T-helper 2 cell (primary cell): ENCODE measurements around the gene GABRG3.

ENCODE experiments used
- DNase-seq, 5 experiments: peaks; one replicate each; pipeline versions ENCODE4 v3.0.0 to v3.0.0-alpha.2; 2012 to 2022

Gene GABRG3

DNA sequence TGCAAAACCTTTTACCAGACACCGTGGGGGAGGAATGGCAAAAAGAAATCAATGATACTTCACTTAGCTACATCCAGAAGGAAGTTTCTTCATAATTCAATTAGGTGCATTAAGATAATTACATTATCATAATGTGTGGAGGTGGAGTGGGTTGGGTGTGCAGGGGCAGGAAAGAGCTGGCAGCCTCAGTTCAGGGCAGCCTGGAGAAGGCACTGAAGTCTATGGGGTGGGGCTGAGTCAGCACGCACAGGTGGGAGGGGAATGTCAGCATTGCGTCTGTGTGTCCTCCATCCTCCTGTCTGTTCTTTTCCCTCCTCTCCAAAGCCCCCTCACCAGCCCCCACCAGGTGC, 278.8 kb downstream of the GABRG3 start:
- no peak for DNase-seq

DNA sequence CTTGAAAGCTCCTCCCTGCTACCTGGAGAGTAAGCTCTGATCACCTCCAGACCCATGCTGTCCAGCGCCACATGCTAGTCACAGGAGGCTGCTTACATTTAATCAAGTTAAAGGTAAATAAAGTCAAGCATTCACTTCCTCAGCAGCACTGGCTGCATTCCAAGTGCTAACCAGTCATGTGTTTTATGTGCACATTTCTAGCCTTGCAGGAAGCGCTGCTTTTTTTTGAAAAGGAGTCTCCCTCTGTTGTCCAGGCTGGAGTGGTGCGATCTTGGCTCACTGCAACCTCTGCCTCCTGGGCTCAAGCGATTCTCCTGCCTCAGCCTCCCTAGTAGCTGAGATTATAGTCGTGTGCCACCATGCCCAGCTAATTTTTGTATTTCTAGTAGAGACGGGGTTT, 279.2 kb downstream of the GABRG3 start:
- DNase-seq: no peak

DNA sequence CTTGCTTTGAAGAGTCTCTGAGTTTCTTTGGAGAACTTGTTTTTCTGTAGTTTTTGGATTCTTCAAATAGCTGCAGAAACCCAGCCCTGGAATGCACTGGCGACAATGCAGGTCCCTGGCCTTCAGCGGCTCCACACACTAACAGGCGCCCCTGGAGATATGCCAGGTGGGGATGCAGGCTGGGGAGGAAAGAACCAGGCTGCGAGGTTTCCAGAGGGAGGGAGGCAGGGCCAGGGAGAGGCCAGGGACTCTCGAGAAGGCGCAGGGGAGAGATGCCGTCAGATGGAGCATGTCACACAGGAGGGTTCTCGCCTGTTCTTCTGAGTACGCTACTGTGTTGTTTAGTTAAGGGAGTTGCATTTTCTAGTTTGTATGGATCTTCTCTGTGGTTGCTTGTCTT, 283.1 kb downstream of the GABRG3 start:
- no peak for DNase-seq

DNA sequence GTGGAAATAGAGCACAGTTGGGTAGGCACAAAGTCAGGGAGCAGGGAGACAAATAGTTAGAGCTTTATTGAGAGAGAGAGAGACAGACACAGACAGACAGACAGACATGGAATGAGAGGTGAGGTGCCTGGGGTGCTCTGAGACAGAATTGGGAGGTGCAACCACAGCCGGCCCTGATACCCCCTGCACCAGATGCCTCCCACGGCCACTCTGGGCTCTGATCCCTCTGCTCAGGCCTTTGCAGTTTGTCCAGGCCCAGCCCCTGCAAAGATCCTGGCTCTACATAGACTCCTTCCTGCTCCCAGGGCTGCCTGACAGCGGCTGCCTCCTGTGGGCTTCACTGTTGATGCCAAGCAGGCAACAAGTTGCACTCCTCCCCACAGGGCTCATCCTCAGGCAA, 283.8 kb downstream of the GABRG3 start:
- no peak for DNase-seq

DNA sequence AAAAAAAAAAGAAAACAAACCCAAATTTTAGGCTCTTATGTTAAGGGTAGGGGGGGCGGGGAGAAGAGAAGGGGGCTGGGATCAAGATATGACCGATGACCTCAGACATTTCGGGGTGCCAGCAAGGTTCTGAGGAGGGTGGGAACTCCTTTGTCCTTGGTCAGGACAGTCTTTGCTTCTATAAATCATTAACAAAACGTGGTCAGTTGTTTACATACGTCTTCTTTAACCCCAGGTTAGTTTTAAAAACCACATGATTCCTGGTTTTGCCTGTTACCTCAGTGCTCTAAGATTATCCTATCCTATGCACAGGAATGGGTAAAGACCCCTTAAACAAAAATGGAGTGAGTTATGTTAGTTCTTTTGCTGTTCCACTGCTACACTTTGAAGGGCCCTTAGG, 285.5 kb downstream of the GABRG3 start:
- no peak for DNase-seq

DNA sequence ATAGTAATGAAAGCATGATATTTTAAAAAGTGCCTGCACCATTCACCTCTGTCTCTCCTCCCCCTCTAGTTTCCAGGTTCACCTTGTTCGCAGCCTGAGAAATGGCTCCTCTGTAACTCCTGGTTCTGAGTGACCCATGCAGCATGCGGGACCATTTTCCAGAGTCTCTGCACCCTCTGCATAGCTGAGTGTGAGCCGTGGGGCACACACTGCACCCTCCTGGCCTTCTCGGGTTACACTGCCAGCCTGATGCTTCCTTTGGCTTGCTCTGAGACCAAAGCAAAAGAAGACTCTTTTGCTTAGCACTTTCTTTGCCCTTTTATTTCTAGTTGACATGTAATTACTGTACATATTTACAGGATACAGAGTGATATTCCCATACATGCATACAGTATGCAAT, 287.3 kb downstream of the GABRG3 start:
- no peak for DNase-seq

DNA sequence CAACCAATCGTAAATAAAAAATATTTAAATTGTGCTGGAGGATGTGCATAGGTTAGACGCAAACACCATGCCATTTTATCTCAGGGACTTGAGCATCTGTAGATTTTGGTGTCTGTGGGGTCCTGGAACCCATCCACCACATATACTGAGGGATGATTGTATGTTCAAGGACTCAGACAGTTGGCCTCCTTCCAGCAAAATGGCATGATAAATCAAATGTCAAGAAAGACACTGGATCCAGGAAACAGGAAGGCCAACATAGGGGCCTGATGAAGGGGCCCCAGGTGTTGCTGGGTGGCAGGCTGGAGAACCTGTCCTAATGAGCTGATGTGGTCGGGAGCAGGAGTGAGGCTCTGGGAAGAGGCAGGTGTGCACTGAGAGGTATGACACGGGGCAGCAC, 289.5 kb downstream of the GABRG3 start:
- DNase-seq: no peak

DNA sequence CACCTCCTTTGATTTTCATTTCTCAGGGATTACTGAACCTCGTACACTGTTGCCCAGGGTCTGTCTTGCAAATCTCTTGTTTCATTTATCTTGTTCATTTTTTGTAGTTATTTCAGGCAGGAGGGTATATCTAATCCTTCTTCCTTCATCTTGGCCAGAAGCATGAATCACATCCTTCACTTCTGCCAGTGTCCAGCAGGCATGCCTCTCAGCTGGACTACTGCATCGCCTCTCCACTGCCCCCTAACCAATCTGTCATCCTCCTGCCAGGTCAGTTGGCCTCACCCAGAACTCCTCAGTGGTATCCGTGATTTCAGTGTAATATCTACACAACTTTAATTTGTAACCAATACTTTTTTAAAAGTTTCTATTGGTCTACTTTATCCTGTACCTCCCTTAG, 297.9 kb downstream of the GABRG3 start:
- no peak for DNase-seq

DNA sequence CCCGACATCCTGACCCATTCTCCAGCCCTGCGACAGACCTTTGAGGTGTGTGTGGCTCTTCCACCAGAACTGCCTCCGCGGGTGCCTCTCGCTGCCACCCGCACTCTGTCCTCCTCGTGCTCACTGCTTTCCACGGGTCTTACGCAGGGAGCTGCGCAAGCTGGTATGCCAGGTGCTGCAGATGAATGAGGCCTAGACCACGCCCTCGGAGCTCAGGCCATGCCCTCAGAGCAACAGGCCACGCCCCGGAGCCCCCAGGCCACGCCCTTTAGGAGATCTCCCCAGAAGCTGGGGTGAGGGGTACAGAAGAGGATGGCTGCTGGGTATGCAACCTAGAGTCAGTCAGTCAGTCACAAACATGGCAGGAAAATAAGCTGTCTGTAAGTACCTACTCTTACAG, 300.3 kb downstream of the GABRG3 start:
- no peak for DNase-seq

DNA sequence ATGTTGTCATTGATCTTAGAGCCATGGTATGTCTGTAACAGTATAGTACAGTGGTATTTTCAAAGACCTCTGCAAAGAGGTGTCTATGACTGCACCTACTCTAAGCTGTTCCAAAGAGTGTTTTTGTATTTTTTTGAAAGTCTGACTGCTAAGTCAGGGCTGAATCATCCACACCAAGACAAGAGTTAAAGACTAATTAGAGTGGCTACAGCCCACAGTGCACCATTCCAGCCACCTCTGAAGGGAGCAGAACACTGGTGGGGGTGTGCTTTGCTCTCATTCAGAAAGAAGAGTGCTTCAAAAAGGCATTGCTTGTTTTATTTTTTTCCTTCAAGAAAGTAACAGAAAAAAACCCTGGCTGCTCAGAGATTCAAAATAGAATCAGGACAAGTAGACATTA, 301.4 kb downstream of the GABRG3 start:
- DNase-seq: no peak

DNA sequence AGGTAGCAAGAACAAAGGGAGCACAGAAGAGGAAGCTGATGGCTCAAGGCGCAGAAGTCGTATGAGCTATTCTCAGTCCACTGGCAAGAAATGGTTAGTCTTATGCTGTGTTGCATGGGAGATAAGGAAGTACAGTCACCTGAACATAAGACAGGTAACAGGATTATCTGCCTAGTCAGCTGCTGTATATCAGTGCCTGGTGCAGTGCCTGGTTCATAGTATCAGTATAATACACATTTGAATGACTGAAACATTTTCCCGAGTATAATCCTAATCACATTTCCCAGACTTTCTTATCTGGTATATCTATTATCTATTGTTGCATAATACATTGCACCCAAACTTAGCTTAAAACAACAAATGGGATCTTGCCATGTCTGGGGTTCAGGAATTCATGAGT, 302.5 kb downstream of the GABRG3 start:
- no peak for DNase-seq

DNA sequence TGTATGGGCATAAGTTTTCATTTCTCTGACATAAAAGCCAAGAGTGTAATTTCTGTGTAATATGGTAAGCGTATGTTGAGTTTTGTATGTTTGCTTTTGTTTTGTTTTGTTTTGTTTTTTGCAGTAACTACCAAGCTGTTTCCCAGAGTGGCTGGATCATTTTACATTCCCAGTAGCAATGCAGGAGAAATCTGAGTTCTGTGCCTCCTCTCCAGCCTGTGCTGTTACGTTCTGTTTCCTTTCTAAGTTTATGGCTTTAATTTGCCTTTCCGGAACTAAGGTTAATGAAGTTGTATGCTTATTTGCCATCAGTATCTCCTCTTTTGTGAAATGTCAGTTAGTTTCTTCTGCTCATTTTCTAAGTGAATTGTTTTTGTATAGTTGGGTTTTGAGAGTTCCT, 307.8 kb downstream of the GABRG3 start:
- DNase-seq: no peak

DNA sequence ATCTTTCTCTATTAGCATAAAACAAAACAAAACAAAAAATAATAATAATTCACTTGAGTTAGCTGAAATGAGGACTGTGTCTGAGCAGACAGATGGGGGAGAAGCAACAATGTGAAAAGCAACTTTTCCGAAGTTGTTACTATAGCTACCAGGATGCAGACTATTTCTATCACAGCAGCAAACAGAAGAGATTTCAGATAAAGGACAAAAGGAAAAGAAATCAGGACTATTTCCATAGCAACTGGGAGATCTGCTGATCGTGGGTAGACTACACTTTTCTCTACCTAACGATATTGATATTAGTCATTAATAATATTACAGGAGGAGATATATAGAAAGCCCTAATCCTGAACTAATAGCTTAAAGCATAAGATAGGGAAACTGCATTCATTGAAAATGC, 321.7 kb downstream of the GABRG3 start:
- no peak for DNase-seq

DNA sequence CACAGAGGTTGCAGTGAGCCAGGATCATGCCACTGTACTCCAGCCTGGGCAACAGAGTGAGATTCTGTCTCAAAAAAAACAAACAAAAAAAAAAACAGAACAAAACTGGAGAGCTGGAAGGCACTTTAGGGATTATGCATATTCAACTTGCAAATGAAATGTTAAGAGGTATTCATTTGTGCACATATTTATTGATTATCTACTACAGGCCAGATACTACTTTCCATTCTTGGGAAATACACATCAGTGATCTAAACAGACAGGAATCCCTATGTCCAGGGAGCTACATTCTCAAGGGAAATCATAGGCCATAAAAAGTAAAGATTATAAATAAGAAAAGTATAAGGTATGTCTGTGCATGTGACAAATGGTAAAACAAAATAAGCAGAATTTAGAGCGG, 322.6 kb downstream of the GABRG3 start:
- no peak for DNase-seq

DNA sequence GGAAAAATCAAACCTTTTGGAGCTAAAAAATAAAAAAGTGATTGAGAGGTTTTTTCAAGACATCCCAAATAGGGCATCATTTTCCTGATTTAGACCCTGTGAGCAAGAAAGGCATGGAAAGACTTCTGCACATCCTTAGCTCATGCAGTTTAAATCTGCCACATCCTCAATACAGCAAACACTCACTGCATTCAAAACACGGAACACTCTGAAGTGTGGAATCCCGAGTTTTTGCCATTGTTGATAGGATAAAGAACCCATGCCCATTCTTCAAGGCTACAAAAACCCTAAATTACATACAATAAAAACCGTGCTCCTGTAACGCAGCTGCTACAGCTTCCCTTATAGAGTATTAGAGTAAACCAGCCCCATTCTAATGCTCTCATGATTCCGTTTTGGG, 346.8 kb downstream of the GABRG3 start:
- no peak for DNase-seq

DNA sequence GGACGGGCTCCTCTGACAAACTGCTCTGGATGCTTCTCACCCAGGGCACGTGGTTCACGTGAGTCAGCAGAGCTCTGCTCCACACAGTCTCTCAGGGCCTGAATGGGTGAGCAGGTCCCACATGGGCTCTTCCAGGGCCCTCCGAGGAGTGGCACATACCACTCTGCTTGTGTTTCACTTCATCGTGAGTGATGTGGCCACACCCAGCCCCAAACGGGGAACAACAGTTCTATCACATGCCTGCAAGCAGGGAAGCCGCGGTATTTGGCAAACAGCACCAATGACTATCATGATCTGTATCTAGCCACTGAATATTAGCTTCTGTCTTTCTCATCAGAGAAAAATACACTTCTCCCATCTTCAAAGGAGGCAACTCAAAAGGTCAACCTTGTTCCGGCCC, 352.8 kb downstream of the GABRG3 start:
- DNase-seq: no peak

DNA sequence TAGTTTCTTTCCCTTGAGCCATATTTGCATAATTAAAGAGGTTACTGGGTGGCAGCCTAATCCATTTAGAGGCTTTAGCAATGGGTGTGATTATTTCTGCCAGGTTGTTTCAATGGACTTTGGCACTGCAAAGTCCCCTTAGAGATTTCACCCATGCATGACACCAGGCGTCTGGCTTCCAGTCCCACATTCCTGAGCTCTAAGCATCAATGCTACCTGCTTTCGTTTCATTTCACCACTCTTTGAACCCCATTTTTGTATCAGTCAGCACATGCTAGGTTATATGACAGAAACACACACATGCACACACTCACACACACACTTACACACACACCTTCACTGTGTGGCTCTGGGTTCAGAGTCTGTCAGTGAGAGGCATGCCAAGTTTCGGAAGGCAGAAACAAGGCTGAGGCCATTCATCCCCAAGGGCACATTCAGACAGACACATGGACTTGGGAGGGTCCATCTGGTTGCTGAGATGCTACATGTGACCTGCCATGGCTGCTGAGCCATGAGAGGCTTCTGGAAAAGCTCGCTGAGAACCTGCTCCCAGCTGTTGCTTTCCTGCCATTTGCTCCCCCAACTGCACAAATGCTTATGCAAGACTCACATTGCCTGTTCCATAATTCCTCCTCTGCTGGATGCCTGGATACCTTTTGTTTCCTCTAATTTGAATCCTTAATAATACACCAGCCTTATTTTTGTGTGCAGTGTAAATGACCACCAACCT, 354.1 kb downstream of the GABRG3 start:
- no peak for DNase-seq

DNA sequence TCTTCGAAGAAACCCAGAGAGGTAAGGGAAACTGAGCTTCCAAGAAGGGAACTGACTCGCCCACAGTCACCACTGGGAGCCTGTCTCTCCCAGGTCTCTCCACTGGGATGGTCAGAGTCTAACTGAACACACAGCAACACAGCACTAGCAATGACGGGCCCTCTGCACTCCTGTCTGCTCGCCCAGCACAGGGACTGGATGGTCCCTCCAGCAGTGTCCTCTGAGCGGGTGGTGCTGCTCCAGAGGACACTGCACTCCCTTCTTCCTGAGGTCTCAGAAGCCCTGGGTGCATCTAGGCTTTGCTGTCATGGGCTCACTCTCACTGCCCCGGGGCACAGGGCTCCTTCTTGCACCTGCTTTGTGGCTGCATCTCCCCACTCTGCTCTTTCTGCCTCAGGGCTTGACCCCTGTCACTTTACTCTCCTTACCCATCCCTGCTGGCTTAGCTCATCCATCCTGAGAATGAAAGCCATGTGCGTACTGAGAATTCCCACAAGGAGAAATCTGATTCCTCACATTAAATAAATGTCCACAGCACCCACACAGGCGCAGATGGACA, 356.6 kb downstream of the GABRG3 start:
- no peak for DNase-seq

DNA sequence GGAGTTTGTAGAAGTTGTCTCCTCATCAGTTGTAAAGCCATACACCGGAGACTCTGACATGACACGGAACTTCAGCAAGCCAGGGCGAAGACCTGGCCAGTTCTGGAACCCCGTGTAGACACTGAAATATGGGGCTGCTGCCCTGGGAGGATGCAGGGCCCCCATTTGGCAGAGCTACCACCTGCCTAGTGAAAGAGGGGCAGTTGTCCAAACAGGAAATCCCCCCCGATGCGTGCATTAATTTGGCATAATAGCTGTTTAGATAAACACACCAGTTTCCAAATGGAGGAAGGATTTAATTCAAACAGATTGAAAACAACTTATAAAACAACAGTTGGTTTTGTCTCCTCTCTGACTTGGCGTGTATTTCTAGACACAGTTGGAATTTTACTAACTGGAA, 357.2 kb downstream of the GABRG3 start:
- DNase-seq: no peak

DNA sequence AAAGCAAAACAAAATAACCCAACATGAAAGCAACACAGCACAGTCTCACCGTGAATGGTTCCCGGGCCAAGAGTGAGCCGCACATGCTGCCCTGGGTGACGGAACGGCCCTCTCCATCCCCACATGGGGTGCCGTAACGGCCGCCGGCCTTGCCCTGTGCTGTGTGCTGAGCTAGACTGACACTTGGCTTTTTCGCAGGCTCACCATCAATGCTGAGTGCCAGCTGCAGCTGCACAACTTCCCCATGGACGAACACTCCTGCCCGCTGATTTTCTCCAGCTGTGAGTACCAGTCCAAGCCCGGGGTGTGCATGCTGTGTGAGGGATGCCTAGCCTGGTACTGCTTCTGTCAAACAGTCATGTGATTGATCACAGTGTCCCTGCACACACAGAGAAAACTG, 357.6 kb downstream of the GABRG3 start:
- DNase-seq: no peak

DNA sequence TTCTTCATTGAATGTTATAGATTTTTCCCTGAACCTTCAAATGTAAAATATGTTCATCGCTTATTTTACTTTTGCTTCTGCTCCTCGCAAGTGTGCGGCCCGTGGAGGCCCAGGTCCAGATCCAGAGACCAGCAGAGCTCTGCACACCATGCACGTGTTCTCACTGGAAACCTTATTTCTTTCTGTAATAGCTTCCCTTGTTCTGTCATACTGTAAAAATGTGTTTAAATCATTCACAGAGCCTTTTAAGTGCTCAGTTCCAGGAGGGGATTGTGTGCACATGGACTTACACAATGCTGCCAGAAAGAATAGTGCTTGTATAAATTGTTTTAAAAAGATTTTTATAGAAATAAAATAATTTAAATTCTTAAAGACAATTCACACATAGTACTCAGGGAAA, 359.3 kb downstream of the GABRG3 start:
- no peak for DNase-seq

DNA sequence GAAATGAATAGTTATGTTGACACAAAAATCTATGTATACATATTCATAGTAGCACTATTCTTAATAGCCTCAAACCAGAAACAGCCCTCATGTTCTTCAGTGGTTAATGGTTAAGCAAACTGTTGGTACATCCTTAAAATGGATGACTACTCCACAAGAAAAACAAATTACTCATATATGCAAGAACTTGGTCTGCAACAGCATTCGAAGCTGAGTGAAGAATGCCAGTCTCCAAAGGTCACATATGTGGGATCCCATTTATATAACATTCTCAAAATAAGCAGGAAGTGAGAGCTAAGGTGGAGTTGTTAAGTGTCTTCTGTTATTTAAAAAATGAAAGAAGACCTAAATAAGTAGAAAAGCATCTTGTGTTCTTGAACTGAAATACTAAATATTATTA, 365.7 kb downstream of the GABRG3 start:
- DNase-seq: no peak

DNA sequence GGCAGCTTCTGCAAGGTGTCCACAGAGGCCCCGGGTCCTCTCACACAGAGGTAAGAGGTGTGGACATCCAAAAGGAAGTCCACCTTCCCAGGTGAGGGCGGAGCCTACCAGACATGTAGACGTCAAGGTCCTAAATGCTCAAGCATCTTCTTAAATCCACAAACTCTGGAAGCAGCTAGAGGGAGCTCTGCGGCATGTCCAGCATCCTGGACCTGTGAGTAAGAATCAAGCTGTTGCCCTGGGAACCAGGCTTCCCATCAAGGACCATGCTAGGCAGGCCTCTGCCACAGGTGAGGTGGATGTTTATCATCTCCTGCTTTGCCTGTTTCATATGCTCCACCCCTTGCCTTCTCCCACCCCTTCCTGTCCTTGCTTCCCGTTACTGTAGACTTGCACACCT, 368.2 kb downstream of the GABRG3 start:
- DNase-seq: no peak

DNA sequence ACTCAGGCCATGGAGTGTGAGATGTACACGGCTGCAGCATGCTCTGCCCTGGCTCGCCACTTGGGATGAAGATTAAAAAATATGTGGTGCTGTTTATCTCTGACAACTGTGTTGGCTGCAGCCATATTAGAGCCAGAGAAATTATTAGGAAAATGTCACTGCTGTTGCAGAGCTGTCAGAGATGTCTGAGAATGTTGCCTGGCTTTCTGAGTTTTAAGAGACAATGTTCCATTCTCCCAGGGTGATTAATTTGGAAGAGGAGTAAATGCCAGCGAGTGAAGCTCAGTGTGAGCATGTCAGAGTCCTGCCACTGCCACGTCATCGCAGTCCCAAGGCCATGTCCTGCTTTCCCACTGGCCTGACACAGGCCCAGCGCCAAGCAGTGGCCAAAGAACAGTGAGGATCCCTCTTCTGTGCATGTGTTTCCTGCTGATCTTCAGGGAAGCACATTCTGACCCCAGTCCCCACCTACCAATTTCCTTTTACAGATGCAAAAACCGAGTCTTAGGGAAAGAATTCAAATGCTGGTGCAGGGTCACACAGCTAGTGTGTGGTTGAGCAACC, 370.9 kb downstream of the GABRG3 start:
- DNase-seq: no peak

DNA sequence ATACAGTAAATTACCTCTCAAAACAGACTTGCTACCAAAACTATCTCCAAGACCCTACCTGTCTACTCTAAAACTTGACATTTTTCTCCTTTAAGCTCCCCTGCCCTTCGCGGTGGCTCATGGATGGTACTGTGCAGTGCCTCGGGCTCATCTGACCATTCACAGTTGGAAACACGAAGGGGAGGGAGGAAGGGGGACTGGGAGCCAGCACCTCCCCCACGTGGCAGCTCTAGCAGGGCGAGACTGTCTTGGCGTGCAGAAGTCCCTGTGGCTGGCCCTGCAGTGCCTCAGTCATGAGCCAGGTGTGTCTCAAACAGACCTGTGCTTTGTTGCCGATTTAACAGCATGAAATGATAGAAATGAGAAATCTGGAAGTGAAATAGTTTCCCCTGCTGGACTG, 372.0 kb downstream of the GABRG3 start:
- DNase-seq: no peak
